K562 (cell line): Measurements from ENCODE around the gene PAIP2. TPM values are rescaled to one million over a fixed set of nuclear protein-coding genes. Genes with fewer than 3 reads are reported as not detected.

Experiments used
- ATAC-seq: fragments of 200-7000 bp; cut with Tn5 transposase; 3 replicates; pipeline ENCODE4 v1.9.1; 2020; ENCODE audit warnings: moderate library complexity
- BruUV-seq: library from RNA; stranded (reverse); fragments of 400-500 nt; replicated peaks from 2 replicates; lab custom pipeline; 2021; lab: Mats Ljungman, UMichigan
- CTCF ChIA-PET: fragments of 300-600 bp; formaldehyde crosslinking; extraction: SDS; loops from one replicate; lab custom pipeline; 2021; ENCODE audit warnings: low intra/inter-chr PET ratio; lab: Yijun Ruan, JAX
- POLR2A ChIA-PET: fragments of 300-600, 350-650 bp; sonication (Branson Sonifier 250); formaldehyde crosslinking; extraction: SDS; loops from one replicate; lab custom pipeline; 2021; ENCODE audit warnings: antibody characterized with exemption, inconsistent platforms; lab: Yijun Ruan, JAX
- DNase-seq, 4 experiments: peaks; one replicate each; pipeline versions ENCODE4 v3.0.0 to v3.0.0-alpha.2; 2011 to 2018; ENCODE audit warnings: low spot score in 3 of 4, mixed read lengths in 3 of 4; ENCODE audit errors: extremely low read depth in 1 of 4
- FAIRE-seq: peaks from 2 replicates; lab custom pipeline; 2011; peaks lifted over from hg19 to GRCh38; lab: Jason Lieb, UNC
- H2AFZ ChIP-seq: 2 replicates; pipeline ENCODE4 v1.6.0; 2011; ENCODE audit warnings: low read depth, low read length, control low read depth, inconsistent platforms
- H3K27ac ChIP-seq: fragments of 200-600 bp; 3 replicates; pipeline ENCODE4 v1.8.0; 2011; ENCODE audit warnings: low read depth, mild to moderate bottlenecking, control low read depth, inconsistent platforms, low read length, moderate library complexity, mixed read lengths; ENCODE audit errors: extremely low read depth
- H3K27me3 ChIP-seq, 2 experiments: fragments of 300-600 bp in 1 of 2; 2 replicates in 1 of 2; 3 replicates in 1 of 2; pipeline versions ENCODE4 v1.6.0 to v1.8.0; 2011; ENCODE audit warnings: inconsistent platforms in 2 of 2, low read length in 2 of 2, mild to moderate bottlenecking in 1 of 2, mixed read lengths in 1 of 2, moderate library complexity in 1 of 2; ENCODE audit not compliant: control insufficient read depth in 2 of 2, insufficient read depth in 2 of 2
- H3K36me3 ChIP-seq: fragments of 300-600 bp; 3 replicates; pipeline ENCODE4 v1.8.0; 2011; ENCODE audit warnings: mild to moderate bottlenecking, low read length, inconsistent platforms; ENCODE audit not compliant: control insufficient read depth, insufficient read depth
- H3K4me1 ChIP-seq, 2 experiments: fragments of 200-600 bp in 1 of 2; replicated peaks in 1 of 2; 2 replicates in 1 of 2; 3 replicates in 1 of 2; pipeline versions ENCODE4 v1.5.1 to v1.8.0; 2011; ENCODE audit warnings: inconsistent platforms in 2 of 2, low read length in 2 of 2, mild to moderate bottlenecking in 1 of 2, mixed read lengths in 1 of 2, moderate library complexity in 1 of 2; ENCODE audit not compliant: control insufficient read depth in 2 of 2, insufficient read depth in 2 of 2
- H3K4me2 ChIP-seq: 2 replicates; pipeline ENCODE4 v1.6.1; 2011; ENCODE audit warnings: low read length, control low read depth, inconsistent platforms, mixed read lengths; ENCODE audit not compliant: insufficient read depth
- H3K4me3 ChIP-seq: fragments of 200-600 bp; sonication (generic), shearing (Covaris generic); 2 replicates; pipeline ENCODE4 v1.5.1; 2016; ENCODE audit warnings: control low read depth, inconsistent platforms
- H3K79me2 ChIP-seq: fragments of 200-600 bp; 3 replicates; pipeline ENCODE4 v1.8.0; 2011; ENCODE audit warnings: low read length, inconsistent platforms; ENCODE audit not compliant: control insufficient read depth, insufficient read depth
- H3K9ac ChIP-seq, 2 experiments: 2 replicates each; pipeline versions ENCODE4 v1.6.0 to v1.6.1; 2011; ENCODE audit warnings: low read depth in 2 of 2, low read length in 2 of 2, control low read depth in 1 of 2, inconsistent platforms in 1 of 2, mild to moderate bottlenecking in 1 of 2, mixed read lengths in 1 of 2; ENCODE audit not compliant: insufficient read depth in 1 of 2
- H3K9me1 ChIP-seq: one replicate; pipeline ENCODE4 v1.6.0; 2011; ENCODE audit warnings: inconsistent platforms, mild to moderate bottlenecking, low read length, moderate library complexity; ENCODE audit not compliant: control insufficient read depth, insufficient read depth
- H3K9me3 ChIP-seq: replicated peaks from 2 replicates; pipeline ENCODE4 v1.5.1; 2011; ENCODE audit warnings: low read depth, low read length, inconsistent platforms; ENCODE audit not compliant: control insufficient read depth, insufficient read depth
- H4K20me1 ChIP-seq: replicated peaks from 2 replicates; pipeline ENCODE4 v1.6.1; 2011; ENCODE audit warnings: low read length, inconsistent platforms, mixed read lengths; ENCODE audit not compliant: control insufficient read depth, insufficient read depth
- ATF1 ChIP-seq, 2 experiments: fragments of 450-650 bp in 1 of 2; IDR thresholded peaks; 2 replicates each; pipeline ENCODE4 v1.6.1; 2016; ENCODE audit warnings: missing compliant biosample characterization in 1 of 2, missing genetic modification characterization in 1 of 2
- KAT7 ChIP-seq: sonication (generic); formaldehyde crosslinking; IDR thresholded peaks from 2 replicates; pipeline ENCODE4 v1.8.0; 2022; ENCODE audit warnings: missing genetic modification reagents, mild to moderate bottlenecking, borderline replicate concordance
- MYBL2 ChIP-seq, 2 experiments: fragments of 450-650 bp in 1 of 2; sonication (generic) in 1 of 2; formaldehyde crosslinking in 1 of 2; IDR thresholded peaks; 2 replicates each; pipeline versions ENCODE4 v1.6.1 to v1.8.1; 2017 to 2022; ENCODE audit warnings: borderline replicate concordance in 1 of 2, inconsistent platforms in 1 of 2, low read depth in 1 of 2, mild to moderate bottlenecking in 1 of 2, missing genetic modification reagents in 1 of 2, moderate library complexity in 1 of 2
- POLR2A ChIP-seq: fragments of 450-650 bp; conservative IDR thresholded peaks from 2 replicates; pipeline ENCODE4 v1.6.1; 2016
- SIN3A ChIP-seq, 2 experiments: fragments of 150-350 bp in 1 of 2; IDR thresholded peaks; 2 replicates each; pipeline ENCODE4 v1.6.1; 2011 to 2016; ENCODE audit warnings: borderline replicate concordance in 2 of 2, low read depth in 2 of 2, low read length in 2 of 2, mild to moderate bottlenecking in 2 of 2, moderate library complexity in 2 of 2; ENCODE audit not compliant: control insufficient read depth in 1 of 2
- ZBED1 ChIP-seq: IDR thresholded peaks from 2 replicates; pipeline ENCODE4 v1.6.1; 2014
- ZNF561 ChIP-seq: fragments of 450-650 bp; formaldehyde crosslinking; conservative IDR thresholded peaks from 2 replicates; pipeline ENCODE4 v1.4.0; 2020; ENCODE audit warnings: mild to moderate bottlenecking, moderate library complexity
- WGBS: fragments of 100-300 bp; shearing (Covaris generic); methylation state at CpG from one replicate; pipeline ENCODE4 v1.1.6; 2016; ENCODE audit warnings: low coverage, mixed read lengths; ENCODE audit not compliant: insufficient coverage; ENCODE audit errors: missing lambda C conversion rate; 5-methylcytosine and 5-hydroxymethylcytosine counted together
- in situ Hi-C: fragments of 300-500 bp; cut with MboI; formaldehyde crosslinking; loops from 4 replicates; pipeline ENCODE4 v1.15.0; 2018; ENCODE audit warnings: inconsistent platforms, mixed read lengths
- intact Hi-C: fragments of 100-400 bp; cut with micrococcal nuclease; formaldehyde crosslinking; loops from 2 replicates; pipeline ENCODE4 v1.14.2; 2022
- polyA plus RNA-seq, 8 experiments: library from polyadenylated mRNA; depleted of rRNA in 4 of 8; stranded (reverse) in 5 of 8; unstranded in 3 of 8; fragments of >200 nt; fragmentation: Nextera tagmentation in 2 of 8; fragmentation: Illumina TruSeq in 1 of 8; extraction: Ambion mirVana in 2 of 8; extraction: Trizol in 1 of 8; gene quantifications; 2 replicates each; pipeline versions ENCODE4 v1.2.1 to v1.2.3, GENCODE V29; 2011 to 2014; ENCODE audit warnings: inconsistent platforms in 1 of 8, missing spikeins in 1 of 8
- total RNA-seq, 7 experiments: library from RNA; depleted of rRNA in 6 of 7; stranded (reverse); fragments of >200 nt in 6 of 7; fragmentation: Illumina TruSeq in 2 of 7; extraction: Trizol in 2 of 7; gene quantifications; 2 replicates each; pipeline versions ENCODE4 v1.2.1 to v1.2.3, GENCODE V29; 2011 to 2021; ENCODE audit warnings: low replicate concordance in 1 of 7
- TF ChIP-seq, protein P1 (sequence below), 3 experiments: fragments of 200-800 bp in 1 of 3; fragments of 250-450 bp in 1 of 3; fragments of 450-650 bp in 1 of 3; sonication (Bioruptor Pico) in 1 of 3; sonication (Bioruptor generic) in 1 of 3; formaldehyde crosslinking in 1 of 3; IDR thresholded peaks; 2 replicates each; pipeline versions ENCODE4 v1.6.1 to v1.8.0; 2016 to 2022; ENCODE audit warnings: mild to moderate bottlenecking in 2 of 3, missing genetic modification characterization in 2 of 3, missing compliant biosample characterization in 1 of 3, moderate library complexity in 1 of 3
- TF ChIP-seq, protein P2 (sequence below), 2 experiments: fragments of 450-650 bp; conservative IDR thresholded peaks; 2 replicates each; pipeline ENCODE4 v1.6.1; 2017; ENCODE audit warnings: mild to moderate bottlenecking in 2 of 2, moderate library complexity in 2 of 2

PAIP2 gene
- total and polyA plus RNA-seq, 9 of the 15 experiments (the other 6 are each of a cell fraction or from before 2014, with no cell fraction given) = 78.3 to 187 (median 128) TPM

- Histone ChIP-seq H4K20me1 (no peaks in the 10 kb centered on the region), H3K36me3 (no peaks in the 10 kb centered on the region), H3K9me1 (no peaks in the 10 kb centered on the region), H3K9me3 (no peaks in the 10 kb centered on the region; the same call in 1 of the 2 replicates), H3K79me2 (no peaks in the 10 kb centered on the region), H3K4me3 (peak overlapping the region; percentile 24), H3K9ac (peak overlapping the region; percentile 51 to 91), H3K4me1 (peaks cover 26 to 64% of the 10 kb centered on the region in 2 experiments; a peak in 4 of 5 replicates), H3K27me3 (no peaks in the 10 kb centered on the region), H3K4me2 (peak overlapping the region; percentile 63), H3K27ac (peak overlapping the region; percentile 21; the same call in 1 of the 3 replicates), H2AFZ (peak overlapping the region; percentile 78)
- ATAC-seq (peak; percentile 46), FAIRE-seq (no peak), DNase-seq (no peak)
- TF ChIP-seq ZBED1 (no peak), KAT7 (CRISPR knock-in tag) (0 out of 2 replicates have a peak, but pooled peaks have one; percentile 31), POLR2A (no peak), SIN3A (IDR thresholded peaks at IDR 0.05; ENCODE audit: borderline replicate concordance in 2 of 2, control insufficient read depth in 1 of 2, low read depth in 2 of 2, low read length in 2 of 2) (0 out of 4 replicates have a peak, but pooled peaks of 1 of the 2 experiments have one; percentile 3), MYBL2 (IDR thresholded peaks at IDR 0.05; ENCODE audit: low read depth) (no peak), MYBL2 (CRISPR knock-in tag; IDR thresholded peaks at IDR 0.05; ENCODE audit: borderline replicate concordance) (no peak), ZNF561 (CRISPR knock-in tag) (no peak), ATF1 (CRISPR knock-in tag; IDR thresholded peaks at IDR 0.05) (no peak), ATF1 (tag; IDR thresholded peaks at IDR 0.05) (0 out of 2 replicates have a peak, but pooled peaks have one; percentile 2)
- TF ChIP-seq, protein P1, sequence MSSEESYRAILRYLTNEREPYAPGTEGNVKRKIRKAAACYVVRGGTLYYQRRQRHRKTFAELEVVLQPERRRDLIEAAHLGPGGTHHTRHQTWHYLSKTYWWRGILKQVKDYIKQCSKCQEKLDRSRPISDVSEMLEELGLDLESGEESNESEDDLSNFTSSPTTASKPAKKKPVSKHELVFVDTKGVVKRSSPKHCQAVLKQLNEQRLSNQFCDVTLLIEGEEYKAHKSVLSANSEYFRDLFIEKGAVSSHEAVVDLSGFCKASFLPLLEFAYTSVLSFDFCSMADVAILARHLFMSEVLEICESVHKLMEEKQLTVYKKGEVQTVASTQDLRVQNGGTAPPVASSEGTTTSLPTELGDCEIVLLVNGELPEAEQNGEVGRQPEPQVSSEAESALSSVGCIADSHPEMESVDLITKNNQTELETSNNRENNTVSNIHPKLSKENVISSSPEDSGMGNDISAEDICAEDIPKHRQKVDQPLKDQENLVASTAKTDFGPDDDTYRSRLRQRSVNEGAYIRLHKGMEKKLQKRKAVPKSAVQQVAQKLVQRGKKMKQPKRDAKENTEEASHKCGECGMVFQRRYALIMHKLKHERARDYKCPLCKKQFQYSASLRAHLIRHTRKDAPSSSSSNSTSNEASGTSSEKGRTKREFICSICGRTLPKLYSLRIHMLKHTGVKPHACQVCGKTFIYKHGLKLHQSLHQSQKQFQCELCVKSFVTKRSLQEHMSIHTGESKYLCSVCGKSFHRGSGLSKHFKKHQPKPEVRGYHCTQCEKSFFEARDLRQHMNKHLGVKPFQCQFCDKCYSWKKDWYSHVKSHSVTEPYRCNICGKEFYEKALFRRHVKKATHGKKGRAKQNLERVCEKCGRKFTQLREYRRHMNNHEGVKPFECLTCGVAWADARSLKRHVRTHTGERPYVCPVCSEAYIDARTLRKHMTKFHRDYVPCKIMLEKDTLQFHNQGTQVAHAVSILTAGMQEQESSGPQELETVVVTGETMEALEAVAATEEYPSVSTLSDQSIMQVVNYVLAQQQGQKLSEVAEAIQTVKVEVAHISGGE (CRISPR knock-in tag; IDR thresholded peaks at IDR 0.05) = 0 out of 6 replicates have a peak, but pooled peaks of 1 of the 3 experiments have one; percentile 19
- TF ChIP-seq, protein P2, sequence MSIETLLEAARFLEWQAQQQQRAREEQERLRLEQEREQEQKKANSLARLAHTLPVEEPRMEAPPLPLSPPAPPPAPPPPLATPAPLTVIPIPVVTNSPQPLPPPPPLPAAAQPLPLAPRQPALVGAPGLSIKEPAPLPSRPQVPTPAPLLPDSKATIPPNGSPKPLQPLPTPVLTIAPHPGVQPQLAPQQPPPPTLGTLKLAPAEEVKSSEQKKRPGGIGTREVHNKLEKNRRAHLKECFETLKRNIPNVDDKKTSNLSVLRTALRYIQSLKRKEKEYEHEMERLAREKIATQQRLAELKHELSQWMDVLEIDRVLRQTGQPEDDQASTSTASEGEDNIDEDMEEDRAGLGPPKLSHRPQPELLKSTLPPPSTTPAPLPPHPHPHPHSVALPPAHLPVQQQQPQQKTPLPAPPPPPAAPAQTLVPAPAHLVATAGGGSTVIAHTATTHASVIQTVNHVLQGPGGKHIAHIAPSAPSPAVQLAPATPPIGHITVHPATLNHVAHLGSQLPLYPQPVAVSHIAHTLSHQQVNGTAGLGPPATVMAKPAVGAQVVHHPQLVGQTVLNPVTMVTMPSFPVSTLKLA (conservative IDR thresholded peaks at IDR 0.05) = no peak
- in situ Hi-C loops = no loop called here
- ChIA-PET CTCF (interaction anchor here (0.7 to 0.9 kb wide), 2 partner anchors 120 to 129 kb away, joined by 3 read pairs; no protein-coding TSS in a partner anchor), POLR2A (interaction anchor here (0.6 to 1.6 kb wide), 6 partner anchors 18 to 204 kb away, joined by 3 to 5 read pairs (median 3); no protein-coding TSS in a partner anchor)
- intact Hi-C loops = loop anchor here (1.0 to 2.0 kb wide), 2 partner anchors 18 to 38 kb away; no protein-coding TSS in a partner anchor
- BruUV-seq = no TSS peak
- WGBS = 26% methylated on average over 9 of the region's 9 CpGs
Observed at GRCh38 chr5:139384591-139385051, 43.0 kb downstream of the PAIP2 start.
